HG03354 (cell line): ENCODE measurements around the gene ZNF329.

Source experiments
- ATAC-seq: cut with Tn5 transposase; IDR thresholded peaks from one replicate; pipeline ENCODE4 v1.9.1; 2021; ENCODE audit warnings: mild to moderate bottlenecking; ENCODE audit not compliant: unreplicated experiment, poor library complexity, severe bottlenecking

The ZNF329 gene

DNA sequence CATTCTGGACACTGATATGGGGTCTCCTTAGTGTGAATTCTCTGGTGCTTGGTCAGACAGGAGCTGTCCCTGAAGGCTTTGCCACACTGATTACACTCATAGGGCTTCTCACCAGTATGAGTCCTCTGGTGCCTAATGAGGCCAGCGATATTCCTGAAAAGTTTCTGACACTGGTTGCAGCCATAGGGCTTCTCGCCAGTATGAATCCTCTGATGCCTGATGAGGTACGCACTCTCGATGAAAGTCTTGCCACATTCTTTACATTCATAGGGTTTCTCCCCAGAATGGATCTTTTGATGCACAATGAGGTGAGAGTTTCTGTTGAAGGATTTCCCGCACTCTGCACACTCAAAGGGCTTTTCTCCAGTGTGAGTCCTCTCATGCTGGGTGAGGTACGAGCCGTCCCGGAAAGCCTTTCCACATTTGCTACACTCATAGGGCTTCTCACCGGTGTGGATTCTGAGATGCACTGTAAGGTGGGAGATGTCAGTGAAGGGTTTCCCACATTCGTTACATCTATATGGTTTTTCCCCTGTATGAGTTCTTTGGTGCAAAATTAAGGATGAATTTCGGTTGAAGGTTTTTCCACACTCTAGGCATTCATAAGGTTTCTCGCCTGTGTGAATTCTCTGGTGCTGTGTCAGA is 22.4 kb downstream of the ZNF329 start:
- no peak for ATAC-seq

GRCh38 chr19:58123354-58123753 is 27.2 kb downstream of the ZNF329 start:
- ATAC-seq = no peak

DNA sequence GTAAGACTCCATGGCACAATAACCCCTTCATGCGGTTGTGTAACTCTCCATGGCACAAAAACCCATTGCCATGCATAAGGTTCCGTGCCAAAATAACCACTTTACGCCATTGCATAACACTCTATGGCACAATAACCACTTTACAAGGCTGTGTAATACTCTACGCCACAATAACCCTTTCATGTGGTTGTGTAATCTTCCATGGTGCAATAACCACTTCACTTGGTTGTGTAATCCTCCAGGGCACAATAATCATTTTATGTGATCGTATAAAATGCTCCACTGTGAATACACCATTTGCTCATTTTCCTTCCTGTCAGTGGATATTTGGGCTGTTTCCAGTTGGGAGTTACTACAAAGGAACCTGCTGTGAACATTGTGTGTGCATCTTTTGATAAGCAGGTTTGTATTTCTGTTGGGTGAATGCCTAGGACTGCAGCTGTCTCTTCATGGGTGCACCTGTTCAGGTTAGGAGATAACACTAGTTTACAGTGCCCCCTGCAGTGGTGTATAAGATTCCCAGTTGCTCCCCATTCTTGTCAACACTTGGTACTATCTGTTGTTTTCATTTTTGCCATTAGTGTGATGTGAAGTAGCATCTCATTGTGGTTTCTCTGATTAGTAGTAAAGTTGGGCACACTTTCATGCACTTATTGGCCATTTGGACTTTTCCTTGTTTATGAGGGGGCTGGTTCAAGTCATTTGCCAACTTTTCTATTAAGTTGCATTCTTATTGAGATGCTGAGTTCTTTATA is 31.4 kb downstream of the ZNF329 start:
- ATAC-seq = no peak

DNA sequence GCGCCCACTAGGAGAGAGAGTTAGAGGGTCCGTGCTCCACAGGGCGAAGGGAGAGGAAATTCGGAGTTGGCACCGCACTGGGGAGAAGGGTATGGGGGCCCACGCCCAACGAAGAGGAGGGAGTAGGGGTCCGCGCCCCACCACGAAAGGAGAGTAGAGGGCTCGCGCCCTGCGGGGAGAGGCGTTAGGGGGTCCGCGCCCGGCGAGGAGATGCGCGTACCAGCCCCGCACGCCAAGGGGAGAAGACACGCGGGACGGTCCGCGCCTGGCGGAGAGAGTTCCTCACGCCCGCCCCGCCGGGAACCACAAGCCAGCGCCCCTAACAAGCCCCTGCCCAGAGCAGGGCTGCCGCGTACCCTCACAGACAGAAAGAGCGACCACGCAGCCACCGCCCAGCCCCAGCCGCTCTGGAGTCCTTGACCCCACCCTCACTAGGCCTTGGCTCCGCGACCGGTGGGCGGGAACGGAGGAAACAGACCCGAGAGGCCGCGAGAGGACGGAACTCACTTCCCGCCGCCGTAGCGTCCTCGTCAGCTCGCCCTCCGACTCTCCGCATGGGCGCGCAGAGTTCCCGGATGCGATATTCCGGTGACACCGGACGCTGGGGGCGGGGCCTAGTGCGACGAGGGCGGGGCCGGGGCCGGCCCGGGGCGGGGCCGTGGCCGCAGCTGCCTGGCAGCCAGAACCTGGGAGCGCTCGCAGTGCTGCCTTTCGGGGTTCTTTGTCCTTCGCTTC is 32.6 kb downstream of the ZNF329 start:
- no peak for ATAC-seq

DNA sequence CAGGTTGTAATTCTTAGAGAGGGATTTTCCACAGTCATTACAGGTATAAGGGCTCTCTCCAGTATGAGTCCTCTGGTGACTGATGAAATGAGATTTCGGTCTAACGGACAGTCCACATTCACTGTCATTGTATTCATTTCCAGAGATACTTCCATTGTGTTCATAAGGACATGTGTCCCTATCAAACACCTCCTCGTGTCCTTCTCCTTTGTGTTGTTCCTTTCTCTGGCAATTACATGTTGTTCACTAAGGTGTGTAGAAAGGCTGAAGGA is 42.1 kb downstream of the ZNF329 start:
- ATAC-seq = no peak

DNA sequence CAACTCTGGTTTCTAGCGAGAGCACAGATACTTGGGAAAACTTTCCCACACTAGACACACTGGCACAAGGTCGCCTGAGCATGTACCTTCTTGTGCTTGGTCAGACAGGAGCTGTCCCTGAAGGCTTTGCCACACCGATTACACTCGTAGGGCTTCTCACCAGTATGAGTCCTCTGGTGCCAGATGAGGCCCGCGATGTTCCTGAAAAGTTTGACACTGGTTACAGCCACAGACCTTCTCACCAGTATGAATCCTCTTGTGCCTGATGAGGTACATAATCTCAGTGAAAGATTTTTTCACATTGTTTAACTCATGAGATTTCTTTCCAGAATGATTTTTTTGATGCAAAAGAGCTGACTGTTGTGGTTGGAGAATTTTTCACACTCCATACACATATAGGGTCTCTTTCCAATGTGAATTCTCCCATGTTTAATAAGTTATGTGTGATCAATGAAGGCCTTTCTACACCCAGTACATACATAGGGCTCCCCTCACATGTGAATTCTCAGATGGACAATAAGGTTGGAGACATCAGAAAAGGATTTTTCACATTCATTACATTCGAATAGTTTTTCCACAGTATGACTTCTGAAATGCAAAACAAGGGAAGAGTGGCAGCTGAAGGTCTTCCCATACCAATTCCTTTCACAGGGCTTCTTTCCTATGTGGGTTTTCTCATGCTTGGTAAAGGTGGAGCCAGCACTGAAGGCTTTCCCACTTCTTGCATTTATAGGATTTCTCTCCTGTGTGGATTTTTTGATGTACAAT is 42.6 kb downstream of the ZNF329 start:
- ATAC-seq = no peak

- no peak for ATAC-seq
Observed at GRCh38 chr19:58098682-58098998, 51.9 kb downstream of the ZNF329 start.

DNA sequence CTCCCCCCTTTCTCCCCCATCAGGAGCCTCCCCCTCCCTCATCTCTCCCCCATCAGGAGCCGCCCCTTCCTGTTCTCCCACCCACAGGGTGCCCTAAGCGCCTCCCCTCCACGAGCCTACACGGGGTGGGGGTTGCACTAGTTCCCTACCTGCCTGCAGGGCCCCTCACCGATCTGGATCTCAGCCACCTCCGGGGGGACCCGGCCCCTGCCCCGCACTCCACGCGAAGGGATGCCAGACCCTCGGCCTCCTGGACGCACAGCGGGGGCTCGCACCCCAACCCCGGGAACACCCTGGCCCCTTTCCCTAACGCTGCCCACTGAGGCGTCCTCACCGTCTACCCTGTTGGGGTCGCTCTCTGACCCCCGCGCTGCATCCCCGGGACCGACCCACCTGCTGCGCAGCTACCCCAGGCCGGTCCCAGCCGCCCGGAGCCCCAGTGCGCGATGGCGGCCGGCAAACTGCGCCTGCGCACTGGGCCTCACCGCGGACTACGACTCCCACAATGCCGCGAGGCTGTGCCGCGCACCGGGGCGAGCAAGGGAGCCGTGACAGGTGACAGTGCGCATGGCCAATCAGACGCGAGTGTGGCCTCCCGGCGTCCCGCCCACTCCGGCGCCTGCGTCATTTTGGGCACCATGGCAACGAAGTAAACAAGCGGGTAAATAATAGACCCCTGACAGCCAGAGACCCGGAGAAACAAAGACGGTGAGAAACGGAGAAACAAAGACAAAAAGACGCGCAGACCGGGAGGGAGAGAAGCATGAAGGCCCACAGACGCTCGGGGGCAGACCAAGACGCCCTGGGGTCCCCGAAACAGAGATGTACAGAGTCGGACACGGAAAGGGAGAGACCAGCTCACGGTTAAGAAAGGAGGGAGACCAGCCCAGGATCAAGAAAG is 52.6 kb downstream of the ZNF329 start, which contains the start of gene ZSCAN18:
TSS of gene ZSCAN18 (minus strand) at position 451 of the 901 bp plus-strand sequence. CDS start 7,964 bp downstream, outside the sequence.
- peak; percentile 65 for ATAC-seq

- no peak for ATAC-seq
Observed at GRCh38 chr19:58097349-58097748, 53.2 kb downstream of the ZNF329 start.

- ATAC-seq = no peak
Observed at GRCh38 chr19:58096884-58097283, 53.7 kb downstream of the ZNF329 start.

DNA sequence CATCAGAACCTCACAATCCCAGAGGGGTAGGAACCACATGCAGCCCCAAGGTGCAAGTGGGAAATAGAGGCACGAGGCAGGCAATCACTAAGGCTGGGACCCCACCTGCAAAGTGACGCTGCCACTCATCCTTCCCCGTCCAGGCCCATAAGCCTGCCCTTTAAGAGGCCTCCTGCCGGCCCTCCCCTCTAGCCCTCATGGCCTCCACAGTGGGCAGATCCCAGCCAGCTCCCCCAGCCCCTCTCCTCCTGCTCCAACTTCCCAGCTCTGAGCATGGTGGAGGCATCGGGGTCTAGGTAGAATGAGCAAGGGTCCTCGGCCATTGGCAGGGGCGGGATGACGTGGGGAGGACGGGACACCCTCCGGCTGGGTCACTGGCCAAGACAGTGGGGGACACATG is 55.3 kb downstream of the ZNF329 start:
- no peak for ATAC-seq

GRCh38 chr19:58093071-58093470 is 57.5 kb downstream of the ZNF329 start:
- no peak for ATAC-seq

DNA sequence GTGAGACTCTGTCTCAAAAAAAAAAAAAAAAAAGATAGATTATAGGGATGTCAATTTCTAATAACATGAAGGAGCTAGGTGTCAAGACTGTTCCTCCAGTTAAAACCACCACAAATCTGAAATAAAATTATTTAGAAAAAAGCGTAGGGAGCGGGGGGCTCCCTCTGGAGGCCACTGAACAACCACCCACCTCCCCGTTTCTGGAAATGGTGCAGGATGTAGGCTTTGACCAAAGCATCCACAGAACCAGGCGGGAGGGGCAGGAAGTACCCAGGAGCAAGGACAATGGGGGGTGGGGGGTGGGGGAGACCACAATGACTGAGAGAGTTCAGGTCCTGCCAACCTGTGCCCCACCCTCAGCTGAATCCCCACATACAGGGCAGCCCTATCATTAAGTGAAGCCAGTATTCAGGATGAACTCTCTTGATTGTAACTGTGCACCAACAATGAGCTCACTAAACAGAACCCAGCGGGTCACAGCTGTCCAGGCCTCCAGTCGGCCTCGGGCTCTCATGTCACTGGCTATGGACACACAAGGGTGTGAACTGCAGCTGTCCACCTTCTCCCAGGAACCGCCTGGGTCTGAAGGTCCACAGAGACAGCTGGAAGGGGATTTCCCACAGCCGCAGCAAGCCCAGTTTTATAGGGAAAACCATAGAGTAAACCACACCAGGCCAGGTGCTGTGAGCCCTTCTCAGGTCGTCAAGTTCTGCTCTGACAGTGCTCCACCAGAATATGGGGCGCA is 59.2 kb downstream of the ZNF329 start:
- no peak for ATAC-seq

- no peak for ATAC-seq
Observed at GRCh38 chr19:58089846-58090245, 60.7 kb downstream of the ZNF329 start.

DNA sequence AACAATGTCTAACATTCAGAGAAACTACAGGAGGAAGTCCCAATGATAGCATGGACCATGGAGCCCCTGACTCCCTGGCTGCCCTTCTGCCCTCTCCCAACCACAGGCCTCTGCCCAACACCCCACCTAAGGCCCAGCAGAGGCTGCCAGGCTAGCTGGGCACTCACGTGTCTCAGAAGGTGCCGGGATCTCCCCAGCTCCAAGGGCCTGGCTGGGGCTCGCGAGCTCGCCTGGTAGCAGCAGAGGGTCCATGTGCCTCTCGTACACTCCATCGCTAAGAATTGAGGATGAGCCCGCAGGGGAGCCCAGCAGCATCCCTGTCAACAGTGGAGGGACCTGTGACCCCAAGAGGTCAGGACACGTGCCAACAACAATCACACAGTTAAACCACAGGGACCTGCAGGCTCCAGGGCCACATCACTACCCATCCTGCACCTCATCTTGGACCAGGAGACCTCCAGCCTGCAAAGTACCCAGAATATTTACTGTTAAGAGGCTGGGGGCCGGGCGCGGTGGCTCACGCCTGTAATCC is 62.0 kb downstream of the ZNF329 start:
- no peak for ATAC-seq

DNA sequence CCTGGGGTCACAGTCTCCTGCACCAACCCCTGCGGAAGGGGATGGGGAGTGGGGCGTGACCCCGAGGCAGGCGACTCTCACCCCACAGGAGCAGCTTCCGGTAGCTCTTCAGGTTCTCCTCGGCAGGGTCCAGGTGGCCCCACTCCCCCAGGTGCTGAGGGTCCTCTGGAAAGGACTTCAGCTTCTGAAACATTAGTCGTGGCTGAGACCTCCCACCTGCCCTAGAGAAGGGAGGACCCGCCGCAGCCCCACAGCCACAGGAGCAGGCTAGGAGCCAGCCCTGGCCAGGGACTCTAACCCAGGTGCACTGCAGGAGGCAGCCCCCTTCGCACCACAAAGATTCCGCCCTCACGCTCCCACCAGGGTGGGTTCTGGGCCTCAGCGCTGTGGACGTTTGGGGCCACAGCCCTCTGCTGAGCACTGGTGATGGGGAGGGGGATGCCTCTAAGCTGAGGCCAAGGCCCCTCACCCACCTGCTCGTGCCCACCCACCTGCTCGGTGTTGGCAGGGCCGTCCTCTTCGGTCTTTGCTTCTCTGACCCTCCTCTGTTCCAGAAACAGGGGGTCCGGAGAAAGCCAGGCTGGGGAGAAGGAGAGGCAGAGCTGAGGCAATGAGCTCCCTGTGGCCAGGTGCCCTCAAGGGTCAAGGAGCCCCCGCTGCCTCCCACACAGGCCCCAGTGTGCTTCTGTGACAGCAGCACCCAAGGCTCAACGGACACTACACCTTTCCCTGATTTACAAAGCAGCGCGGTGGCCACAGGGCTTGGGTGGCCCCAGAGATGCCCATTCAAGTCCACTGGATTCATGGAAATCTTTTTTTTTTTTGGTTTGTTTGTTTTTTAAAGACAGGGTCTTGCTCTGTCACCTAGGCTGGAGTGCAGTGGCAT is 63.5 kb downstream of the ZNF329 start:
- no peak for ATAC-seq

DNA sequence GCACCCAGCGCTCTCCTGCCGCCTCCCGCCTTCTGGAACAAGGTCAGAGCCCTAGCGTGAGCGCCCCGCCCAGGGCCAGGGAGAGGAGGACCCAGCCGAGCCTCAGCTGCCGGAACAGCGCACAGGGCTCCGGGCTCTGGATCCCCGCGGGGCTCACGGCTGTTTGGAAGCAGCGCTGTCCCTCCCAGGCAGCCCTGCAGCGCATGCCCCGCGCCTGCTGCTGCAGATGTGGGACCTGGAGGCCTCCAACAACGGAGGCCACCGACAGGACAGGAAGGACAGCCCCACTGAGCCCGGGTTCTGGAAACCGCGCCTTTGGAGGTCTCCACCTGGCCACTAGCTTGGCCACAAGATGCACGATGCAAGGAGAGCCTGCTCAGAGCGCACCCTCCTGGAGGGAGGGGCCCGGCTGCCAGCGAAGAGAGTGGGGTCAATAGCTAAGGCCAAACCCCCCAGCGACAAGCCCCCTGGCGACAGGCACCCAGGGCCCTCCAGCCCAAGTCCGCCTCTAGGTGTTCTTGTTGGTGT is 65.2 kb downstream of the ZNF329 start:
- no peak for ATAC-seq
